Activated T-cell treated with anti-CD3 and anti-CD28 coated beads, Interleukin-2, amount 50 U/mL, for 4 hours (primary cell): ENCODE results near the gene PADI6. TPM values are rescaled to one million over a fixed set of nuclear protein-coding genes. Genes with fewer than 3 reads are reported as not detected.

Source experiments
- ATAC-seq, 2 donors: fragments of 200-7000 bp; cut with Tn5 transposase; one replicate each; pipeline ENCODE4 v1.10.0; 2021
- DNase-seq: peaks from one replicate; pipeline ENCODE4 v3.0.0-alpha.2; 2020
- H3K27me3 Mint-ChIP-seq: one replicate; pipeline ENCODE4 v1.8.0; 2021; ENCODE audit warnings: low read depth, mixed read lengths
- H3K36me3 Mint-ChIP-seq: one replicate; pipeline ENCODE4 v1.8.0; 2022; ENCODE audit warnings: mixed read lengths; ENCODE audit not compliant: insufficient read depth
- H3K4me1 Mint-ChIP-seq: one replicate; pipeline ENCODE4 v1.8.0; 2021; ENCODE audit warnings: low read depth, mixed read lengths
- H3K4me3 Mint-ChIP-seq: one replicate; pipeline ENCODE4 v1.8.0; 2021; ENCODE audit warnings: mild to moderate bottlenecking, moderate library complexity, mixed read lengths
- H3K9me3 Mint-ChIP-seq: one replicate; pipeline ENCODE4 v1.8.0; 2021; ENCODE audit warnings: mixed read lengths
- total RNA-seq, 3 donors: library from RNA; stranded (reverse); gene quantifications; one replicate each; pipeline ENCODE4 v1.2.1, GENCODE V29; 2021

Gene PADI6
- total RNA-seq, 3 donors from 2014 or later: not detected

DNA sequence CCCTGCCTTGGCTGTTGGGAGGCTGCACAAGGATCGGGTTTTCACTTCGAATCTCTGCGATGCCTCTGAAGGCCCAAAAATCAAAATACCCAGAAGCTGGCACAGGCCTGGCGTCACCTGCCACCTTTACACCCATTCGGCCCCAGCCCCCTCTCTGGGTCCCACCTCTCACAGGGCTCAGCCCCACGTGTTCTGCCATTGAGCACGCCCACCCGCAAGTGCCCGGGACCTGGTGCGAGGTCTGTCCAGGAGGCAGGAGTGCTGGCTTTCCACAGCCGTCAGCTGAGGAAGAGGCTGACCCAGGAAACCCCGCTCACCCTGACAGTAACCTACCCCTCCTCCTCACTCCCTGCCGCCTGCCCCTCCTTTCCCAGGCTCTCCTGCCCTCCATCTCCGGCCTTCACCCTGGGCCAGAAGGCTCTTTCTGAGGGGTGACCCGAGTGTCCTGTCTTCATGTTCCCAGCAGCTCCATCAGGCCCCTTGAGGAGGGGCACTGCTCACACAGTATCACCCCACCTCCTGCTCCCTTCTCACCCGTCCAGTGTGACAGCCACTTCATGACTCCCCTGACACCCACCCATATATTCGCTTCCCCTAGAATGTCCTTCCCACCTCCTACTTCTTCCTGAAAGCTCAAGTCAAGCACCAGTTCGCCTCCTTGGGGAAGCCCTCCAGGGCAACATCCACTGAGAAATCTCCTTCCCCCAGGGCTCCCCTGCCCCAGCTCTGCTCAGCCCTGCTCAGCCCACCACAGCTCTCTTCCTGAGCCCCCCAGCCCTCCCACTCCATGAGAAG is 54.0 kb downstream of the PADI6 start:
- H3K36me3 Mint-ChIP-seq: peaks cover 42% of the 10 kb centered on the region
- no peak for ATAC-seq

DNA sequence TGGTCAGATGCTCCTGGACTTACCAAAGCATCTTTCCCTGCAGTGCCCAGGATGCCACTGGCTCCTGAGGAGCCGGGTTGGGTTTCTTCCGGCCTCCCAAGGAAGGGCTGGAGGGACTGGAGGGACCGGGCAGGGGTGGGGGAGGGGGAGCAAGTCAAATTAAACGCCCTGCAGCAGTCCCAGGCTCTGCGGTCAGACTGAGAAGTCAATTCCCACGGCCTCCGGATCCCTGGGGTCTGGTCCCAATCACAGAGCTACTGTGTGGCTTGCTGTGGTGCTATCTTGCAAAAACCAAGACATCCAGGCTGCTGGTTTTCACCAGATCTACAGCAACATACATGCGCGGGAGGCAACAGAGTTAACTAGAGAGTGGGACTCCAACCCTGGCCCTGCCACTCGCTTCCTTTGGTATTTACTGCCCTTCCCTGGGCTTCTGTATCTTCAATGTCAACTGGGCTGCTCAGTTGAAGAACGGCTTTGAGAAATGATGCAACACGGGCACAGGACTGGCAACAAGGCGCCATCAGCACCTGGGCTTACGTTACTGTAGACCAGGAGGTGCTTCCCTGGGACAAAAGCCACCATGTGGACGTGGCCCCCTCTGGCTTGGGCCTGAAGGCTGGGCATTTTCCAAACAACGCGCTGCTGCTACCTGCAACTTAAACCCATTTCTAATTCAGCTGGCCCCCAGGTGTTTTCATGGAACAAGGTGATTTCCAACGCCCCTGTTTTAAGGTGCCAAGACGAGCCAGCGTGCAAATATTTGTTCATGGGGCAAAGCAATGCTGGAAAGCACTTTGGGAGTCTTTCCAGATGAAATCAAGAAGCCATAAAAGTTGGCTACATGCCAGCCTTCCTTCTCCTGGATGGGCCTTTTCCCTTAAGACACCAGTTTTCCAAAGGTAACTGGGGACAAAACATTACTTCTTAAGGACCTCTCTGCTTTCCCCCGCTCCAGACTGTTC is 56.0 kb downstream of the PADI6 start:
- ATAC-seq (no peak), DNase-seq (no peak)
- Mint-ChIP-seq H3K9me3 (no peaks in the 10 kb centered on the region), H3K36me3 (peaks cover 36% of the 10 kb centered on the region), H3K27me3 (no peaks in the 10 kb centered on the region), H3K4me3 (no peak overlapping the region), H3K4me1 (peaks cover 24% of the 10 kb centered on the region)

More for the DNA sequence above, 54.0 kb downstream of the PADI6 start:
- Mint-ChIP-seq H3K27me3 (no peaks in the 10 kb centered on the region), H3K9me3 (no peaks in the 10 kb centered on the region), H3K4me1 (peaks cover 13% of the 10 kb centered on the region), H3K4me3 (no peak overlapping the region)
- no peak for DNase-seq

DNA sequence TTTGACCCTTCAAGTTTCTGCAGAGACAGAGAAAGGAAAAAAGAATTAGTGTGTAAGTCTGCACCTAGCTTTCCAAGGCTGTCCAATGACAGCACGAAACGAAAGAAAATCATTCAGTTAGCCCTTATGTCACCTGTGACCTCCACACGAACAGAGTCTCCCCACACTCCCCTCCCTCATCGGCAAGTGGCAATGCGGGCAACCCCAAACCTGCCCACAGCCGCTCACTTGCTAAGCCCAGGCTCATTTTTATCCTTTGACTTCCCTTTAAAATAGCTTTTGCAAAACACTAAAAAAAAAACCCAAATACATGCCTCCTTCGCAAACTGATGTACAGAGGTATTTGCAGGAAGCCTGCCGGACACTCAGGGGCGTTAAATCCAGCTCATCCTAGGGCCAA is 57.2 kb downstream of the PADI6 start:
- Mint-ChIP-seq H3K4me3 (no peak overlapping the region), H3K27me3 (no peaks in the 10 kb centered on the region), H3K9me3 (no peaks in the 10 kb centered on the region), H3K36me3 (peaks cover 28% of the 10 kb centered on the region), H3K4me1 (peaks cover 33% of the 10 kb centered on the region)
- no peak for ATAC-seq
- DNase-seq: no peak

DNA sequence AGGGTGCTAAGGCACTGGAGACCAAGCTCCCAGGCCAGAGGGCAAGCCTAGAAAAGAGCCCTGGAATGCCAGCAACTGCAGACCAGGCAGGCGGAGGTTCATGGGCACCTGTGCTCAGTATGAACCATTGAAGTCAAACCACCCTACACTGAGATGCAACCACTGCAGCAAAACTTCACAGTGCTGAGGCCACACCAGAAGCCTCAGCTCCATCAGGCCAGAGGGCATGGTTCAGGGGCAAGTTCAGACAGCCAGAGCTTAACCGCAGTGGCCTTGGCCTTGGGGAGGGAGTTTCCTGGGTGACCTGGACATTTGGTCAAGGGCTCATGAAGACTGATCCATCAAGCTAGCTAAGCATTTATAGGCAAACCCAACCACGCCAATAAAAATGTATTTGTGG is 60.4 kb downstream of the PADI6 start:
- ATAC-seq: no peak
- peaks cover 59% of the 10 kb centered on the region for H3K4me1 Mint-ChIP-seq
- DNase-seq: no peak
- no peaks in the 10 kb centered on the region for H3K27me3 Mint-ChIP-seq
- no peak overlapping the region for H3K4me3 Mint-ChIP-seq
- H3K36me3 Mint-ChIP-seq: peaks cover 15% of the 10 kb centered on the region
- no peaks in the 10 kb centered on the region for H3K9me3 Mint-ChIP-seq

DNA sequence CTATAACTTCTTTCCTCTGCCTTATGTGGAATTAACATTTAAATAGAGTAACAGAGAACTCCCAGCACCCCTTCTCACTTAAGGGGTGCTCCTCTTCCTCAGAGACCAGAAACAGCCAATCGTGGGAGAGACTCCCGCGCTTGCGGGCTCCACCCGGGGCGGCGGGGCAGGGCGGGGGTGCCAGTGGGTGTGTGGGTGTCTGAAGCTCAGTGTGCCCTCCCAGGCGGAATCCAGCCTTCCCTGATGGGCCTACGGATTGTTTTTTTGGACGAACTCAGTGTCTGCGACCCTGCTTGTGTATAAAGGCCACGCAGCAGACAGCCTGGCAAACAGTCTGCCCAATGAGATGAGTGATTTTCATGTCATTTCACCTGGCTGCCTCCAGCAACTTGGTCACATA is 61.3 kb downstream of the PADI6 start:
- H3K9me3 Mint-ChIP-seq: no peaks in the 10 kb centered on the region
- H3K27me3 Mint-ChIP-seq: no peaks in the 10 kb centered on the region
- H3K4me1 Mint-ChIP-seq: peaks cover 59% of the 10 kb centered on the region
- no peak overlapping the region for H3K4me3 Mint-ChIP-seq
- ATAC-seq (no peak), DNase-seq (no peak)
- H3K36me3 Mint-ChIP-seq: peaks cover 15% of the 10 kb centered on the region

DNA sequence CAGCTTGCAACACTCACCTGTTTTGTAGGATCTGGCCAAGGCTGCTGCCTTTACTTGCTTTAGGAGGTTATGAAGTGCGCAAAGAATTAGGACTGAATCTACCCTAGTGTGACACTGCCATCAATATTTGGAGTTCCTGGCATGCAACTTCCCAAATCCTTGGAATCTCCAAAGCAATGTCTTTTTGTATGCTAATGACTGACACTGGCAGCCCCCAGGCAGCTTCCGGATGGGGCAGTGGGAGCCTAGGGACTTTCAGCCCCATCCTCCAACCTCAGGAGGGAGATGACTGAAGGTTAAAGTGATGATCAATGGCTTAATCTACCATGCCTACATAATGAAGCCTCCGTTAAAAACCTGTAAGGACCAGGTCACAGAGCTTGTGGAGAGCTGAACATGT is 62.0 kb downstream of the PADI6 start:
- no peaks in the 10 kb centered on the region for H3K9me3 Mint-ChIP-seq
- peaks cover 55% of the 10 kb centered on the region for H3K4me1 Mint-ChIP-seq

DNA sequence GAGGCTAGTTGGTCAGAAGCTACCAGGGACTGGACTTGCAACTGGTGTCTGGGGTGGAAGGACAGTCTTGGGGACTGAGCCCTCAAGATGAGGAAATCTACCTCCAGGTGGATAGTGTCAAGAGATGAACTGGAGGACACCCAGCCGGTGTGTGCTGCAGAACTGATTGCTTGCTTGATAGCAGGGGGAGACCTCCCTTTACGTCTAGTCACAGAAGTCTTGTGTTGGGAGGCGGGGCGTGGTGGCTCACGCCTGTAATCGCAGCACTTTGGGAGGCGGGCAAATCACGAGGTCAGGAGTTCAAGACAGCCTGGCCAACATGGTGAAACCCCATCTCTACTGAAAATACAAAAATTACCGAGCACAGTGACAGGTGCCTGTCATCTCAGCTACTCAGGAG is 62.6 kb downstream of the PADI6 start:
- Mint-ChIP-seq H3K4me3 (no peak overlapping the region), H3K36me3 (peaks cover 12% of the 10 kb centered on the region), H3K27me3 (no peaks in the 10 kb centered on the region), H3K9me3 (no peaks in the 10 kb centered on the region), H3K4me1 (peaks cover 50% of the 10 kb centered on the region)
- ATAC-seq (no peak), DNase-seq (no peak)

More for the DNA sequence above, 62.0 kb downstream of the PADI6 start:
- DNase-seq (no peak), ATAC-seq (no peak)
- no peak overlapping the region for H3K4me3 Mint-ChIP-seq
- H3K27me3 Mint-ChIP-seq: no peaks in the 10 kb centered on the region
- peaks cover 12% of the 10 kb centered on the region for H3K36me3 Mint-ChIP-seq

DNA sequence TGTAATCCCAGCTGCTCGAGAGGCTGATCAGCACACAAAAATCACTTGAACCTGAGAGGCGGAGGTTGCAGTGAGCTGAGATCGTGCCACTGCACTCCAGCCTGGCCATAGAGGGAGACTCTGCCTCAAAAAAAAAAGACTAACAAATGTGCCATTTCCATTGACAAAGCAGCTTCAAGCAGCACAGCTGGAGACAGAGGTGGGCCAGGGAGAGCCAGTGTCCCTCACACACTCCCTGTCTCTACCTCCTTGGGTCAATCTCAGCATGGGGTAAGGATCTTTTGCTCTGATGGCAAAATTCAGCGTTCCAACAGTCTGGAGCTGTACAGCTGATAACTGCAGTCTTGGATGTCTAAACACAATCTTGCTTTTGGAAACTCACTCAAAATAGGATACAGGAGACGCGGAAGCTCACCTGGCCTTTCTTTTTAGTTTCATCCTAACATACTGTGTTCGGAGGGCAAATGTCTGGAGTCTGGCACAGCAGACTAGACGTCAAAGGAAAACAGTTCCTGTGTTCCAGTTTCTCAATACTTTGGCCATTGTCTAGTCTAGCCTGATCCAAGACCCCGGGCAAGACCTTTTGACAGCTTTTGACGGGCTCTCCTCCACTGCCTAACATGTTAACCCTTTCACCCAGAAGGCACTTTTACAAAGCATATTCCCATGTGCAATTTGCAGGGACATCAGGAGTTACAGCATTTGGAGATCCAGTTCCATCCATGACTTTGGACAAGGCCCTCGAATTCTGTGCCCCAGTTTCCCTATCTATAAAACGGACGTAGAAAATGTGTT is 64.6 kb downstream of the PADI6 start:
- ATAC-seq (no peak), DNase-seq (no peak)
- Mint-ChIP-seq H3K9me3 (no peaks in the 10 kb centered on the region), H3K27me3 (no peaks in the 10 kb centered on the region), H3K4me1 (peaks cover 55% of the 10 kb centered on the region), H3K4me3 (peak overlapping the region; percentile 80), H3K36me3 (peaks cover 10% of the 10 kb centered on the region)

DNA sequence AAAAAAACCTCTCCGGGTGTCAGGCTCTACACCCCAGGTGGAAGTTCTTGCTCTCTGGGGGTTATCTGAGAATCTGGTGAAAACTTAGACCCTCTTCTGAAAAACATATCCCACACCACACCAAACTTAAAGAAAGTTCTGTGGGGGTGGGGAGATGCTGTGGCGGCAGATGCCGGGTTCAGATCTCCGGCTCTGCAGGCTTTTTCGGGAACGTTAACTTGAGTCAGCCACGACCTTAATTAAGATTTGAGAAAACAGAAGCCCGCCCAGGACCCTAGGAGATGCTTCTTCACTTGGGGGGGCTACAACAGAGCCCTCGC is 65.2 kb downstream of the PADI6 start:
- no peaks in the 10 kb centered on the region for H3K9me3 Mint-ChIP-seq
- DNase-seq (no peak), ATAC-seq (no peak)
- H3K4me3 Mint-ChIP-seq: peak overlapping the region; percentile 80
- H3K27me3 Mint-ChIP-seq: no peaks in the 10 kb centered on the region
- peaks cover 49% of the 10 kb centered on the region for H3K4me1 Mint-ChIP-seq
- H3K36me3 Mint-ChIP-seq: peaks cover 10% of the 10 kb centered on the region

DNA sequence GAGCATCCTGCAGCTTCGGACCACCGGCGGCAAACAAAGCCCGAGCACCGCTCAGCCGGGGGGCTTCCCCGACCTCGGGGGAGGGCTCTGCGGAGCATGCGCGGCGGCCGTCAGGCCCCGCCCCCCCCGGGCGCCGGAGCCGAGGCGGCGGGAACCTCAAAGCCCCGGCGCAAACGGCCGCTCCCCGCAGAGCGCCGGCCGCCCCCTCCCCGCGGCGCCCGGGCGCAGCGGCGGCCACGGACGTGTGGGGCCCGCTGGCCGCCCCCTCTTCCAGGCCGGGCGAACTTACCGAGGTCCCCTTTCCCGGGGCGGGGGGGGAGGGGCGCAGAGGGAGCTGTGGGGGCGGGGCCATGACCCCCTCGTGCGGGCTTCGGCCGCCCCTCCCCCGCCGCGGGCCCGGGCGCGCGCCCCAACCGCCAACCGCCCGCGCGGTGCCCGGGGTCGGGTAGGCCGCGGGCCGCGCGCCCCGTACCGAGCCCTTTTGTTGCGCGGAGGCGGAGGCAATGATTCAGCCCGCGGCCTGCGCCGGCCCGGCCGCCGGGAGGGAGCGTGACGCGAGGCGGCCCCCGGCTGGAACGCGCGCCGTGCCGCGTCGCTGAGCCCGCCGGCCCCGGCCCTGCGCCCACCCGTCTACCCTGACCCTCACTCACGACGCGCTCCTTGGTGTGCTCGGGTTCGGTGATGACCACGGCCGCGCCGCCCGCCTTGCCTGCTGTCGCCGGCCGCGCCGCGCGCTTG is 65.8 kb downstream of the PADI6 start:
- peaks cover 10% of the 10 kb centered on the region for H3K36me3 Mint-ChIP-seq
- H3K27me3 Mint-ChIP-seq: no peaks in the 10 kb centered on the region
- peaks cover 45% of the 10 kb centered on the region for H3K4me1 Mint-ChIP-seq

DNA sequence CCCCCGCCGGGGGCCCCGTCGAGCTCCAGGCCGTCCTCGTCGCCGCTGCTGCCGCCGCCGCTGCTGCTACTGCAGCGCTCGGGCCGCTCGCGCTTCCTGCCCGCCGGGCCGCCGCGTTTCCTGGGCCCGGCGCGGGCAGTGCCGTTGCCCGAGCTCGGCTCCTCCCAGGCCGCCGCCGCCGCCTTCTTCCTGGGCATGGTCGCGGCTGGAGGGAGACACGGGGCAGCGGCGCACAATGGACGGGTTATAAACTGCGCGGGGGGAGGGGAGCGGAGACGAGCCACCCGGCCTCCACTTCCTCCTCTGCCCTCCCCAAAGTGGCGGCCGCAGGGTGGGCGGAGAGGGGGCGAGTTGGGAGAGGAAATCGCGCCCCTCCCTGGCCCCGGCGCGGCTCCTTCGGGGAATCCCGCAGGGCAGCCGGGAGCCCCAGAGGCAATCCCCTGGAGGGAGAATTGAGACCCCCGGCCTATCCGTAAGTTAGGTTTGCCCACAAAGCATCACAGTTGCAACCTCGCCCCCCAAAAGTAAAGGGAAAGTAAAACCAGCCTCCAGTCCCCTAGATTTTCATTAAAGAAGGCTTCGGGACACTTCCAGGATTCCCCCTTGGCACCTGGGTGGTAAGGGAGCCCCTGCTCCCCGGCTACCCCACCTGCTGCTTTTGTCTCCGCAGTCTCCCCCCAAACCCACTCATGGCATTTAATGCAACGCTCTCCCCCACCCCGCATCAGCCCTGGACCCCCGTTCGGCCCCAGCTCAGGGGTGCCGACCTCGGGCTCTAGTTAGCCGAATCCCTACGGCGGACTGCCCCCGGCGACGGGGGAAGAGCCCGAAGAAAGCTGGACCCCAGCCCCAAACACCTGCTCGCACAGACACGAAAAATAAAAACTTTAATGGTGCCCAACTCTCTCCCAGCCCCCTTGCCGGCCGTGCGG is 66.6 kb downstream of the PADI6 start:
- peaks cover 41% of the 10 kb centered on the region for H3K4me1 Mint-ChIP-seq
- peaks cover 7% of the 10 kb centered on the region for H3K36me3 Mint-ChIP-seq

More for the DNA sequence above, 65.8 kb downstream of the PADI6 start:
- ATAC-seq (peak; percentile 58 to 60), DNase-seq (peak; percentile 57)
- Mint-ChIP-seq H3K9me3 (no peaks in the 10 kb centered on the region), H3K4me3 (peak overlapping the region; percentile 80)

DNA sequence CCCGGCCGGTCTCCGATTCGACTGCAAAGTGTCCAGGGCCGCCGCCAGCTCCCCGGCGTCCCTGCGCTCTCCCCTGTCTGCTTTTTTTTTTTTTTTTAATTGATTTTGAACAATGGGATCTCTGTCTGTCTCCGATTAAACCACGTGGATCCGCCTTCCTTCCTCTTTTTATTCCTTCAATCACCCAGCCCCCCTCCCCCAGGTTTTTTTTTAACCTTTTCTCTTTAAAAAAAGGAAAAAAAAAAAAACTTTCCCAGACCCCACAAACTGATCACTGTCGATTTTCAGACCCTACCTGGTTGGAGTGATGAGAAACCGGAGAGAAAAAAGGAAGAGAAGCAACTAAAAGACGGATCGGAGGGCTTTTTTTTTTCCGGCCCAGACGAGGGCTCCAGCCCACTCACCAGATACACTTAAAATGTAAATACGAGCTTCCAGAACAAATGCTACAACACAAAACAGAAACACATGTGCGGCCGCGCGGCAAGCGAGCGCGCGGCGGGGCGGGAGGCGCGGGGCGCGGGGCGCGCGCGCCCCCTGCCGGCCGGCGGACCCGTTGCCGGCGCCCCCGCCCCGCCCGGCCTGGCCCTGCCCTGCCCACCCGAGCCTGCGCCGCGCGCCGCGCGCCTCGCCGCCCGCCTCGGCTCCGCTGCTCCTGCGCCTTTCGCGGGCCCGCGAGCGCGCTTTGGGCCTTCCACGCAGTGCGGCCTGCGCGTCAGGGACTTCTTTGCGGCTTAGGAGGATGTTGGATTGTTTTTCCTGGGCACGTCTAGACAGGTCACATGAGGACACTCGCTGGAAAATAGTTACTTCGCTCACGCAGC is 67.5 kb downstream of the PADI6 start, which contains the start of gene RCC2:
TSS of gene RCC2 (minus strand) at position 428 of the 824 bp plus-strand sequence. CDS start 1,163 bp downstream, outside the sequence.
- Mint-ChIP-seq H3K4me1 (peaks cover 34% of the 10 kb centered on the region), H3K36me3 (peaks cover 6% of the 10 kb centered on the region), H3K4me3 (peak within 1 kb of the TSS; percentile 97), H3K9me3 (no peaks in the 10 kb centered on the region), H3K27me3 (no peaks in the 10 kb centered on the region)
- peak; percentile 71 to 74 for ATAC-seq
- DNase-seq: peak; percentile 65

More for the DNA sequence above, 66.6 kb downstream of the PADI6 start:
- Mint-ChIP-seq H3K9me3 (no peaks in the 10 kb centered on the region), H3K27me3 (no peaks in the 10 kb centered on the region), H3K4me3 (peak overlapping the region; percentile 97)
- DNase-seq: peak; percentile 64
- peak; percentile 45 to 48 for ATAC-seq
